ENCODE measurements around the gene UBR7.
"Not testable (repeated sequence)": the region's sequence is repeated elsewhere in the genome, so short reads cannot be mapped to it uniquely, and the experiment has no call there.

DNA sequence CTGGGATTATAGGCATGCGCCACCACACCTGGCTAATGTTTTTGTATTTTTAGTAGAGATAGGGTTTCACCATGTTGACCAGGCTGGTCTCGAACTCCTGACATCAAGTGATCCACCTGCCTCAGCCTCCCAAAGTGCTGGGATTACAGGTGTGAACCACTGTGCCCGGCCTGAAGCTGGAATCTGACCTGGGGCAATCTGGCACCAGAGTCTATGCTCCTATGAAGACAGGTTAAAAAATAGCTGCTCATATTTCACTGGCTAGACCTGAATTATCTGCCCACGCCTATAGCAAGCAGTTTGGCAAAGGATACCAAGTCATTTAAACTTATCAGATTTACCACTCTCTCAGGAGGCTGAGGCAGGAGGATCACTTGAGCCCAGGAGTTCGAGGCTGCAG lies 32.3 kb upstream of the UBR7 start:
- TF ChIP-seq CTCF (IDR thresholded peaks at IDR 0.05; ENCODE audit: insufficient read depth, low read length); POLR2AphosphoS5 (IDR thresholded peaks at IDR 0.05; ENCODE audit: low read depth): not testable (repeated sequence)
